Activated CD8-positive, alpha-beta memory T cell treated with anti-CD3 and anti-CD28 coated beads, Interleukin-2, amount 50 U/mL, for 1 hour (primary cell): ENCODE results near the gene GRK5.
"Not testable (repeated sequence)": the region's sequence is repeated elsewhere in the genome, so short reads cannot be mapped to it uniquely, and the experiment has no call there.

Experiments used
- DNase-seq: peaks from one replicate; pipeline ENCODE4 v3.0.0-alpha.2; 2020; ENCODE audit errors: extremely low read depth

GRK5 gene

DNA sequence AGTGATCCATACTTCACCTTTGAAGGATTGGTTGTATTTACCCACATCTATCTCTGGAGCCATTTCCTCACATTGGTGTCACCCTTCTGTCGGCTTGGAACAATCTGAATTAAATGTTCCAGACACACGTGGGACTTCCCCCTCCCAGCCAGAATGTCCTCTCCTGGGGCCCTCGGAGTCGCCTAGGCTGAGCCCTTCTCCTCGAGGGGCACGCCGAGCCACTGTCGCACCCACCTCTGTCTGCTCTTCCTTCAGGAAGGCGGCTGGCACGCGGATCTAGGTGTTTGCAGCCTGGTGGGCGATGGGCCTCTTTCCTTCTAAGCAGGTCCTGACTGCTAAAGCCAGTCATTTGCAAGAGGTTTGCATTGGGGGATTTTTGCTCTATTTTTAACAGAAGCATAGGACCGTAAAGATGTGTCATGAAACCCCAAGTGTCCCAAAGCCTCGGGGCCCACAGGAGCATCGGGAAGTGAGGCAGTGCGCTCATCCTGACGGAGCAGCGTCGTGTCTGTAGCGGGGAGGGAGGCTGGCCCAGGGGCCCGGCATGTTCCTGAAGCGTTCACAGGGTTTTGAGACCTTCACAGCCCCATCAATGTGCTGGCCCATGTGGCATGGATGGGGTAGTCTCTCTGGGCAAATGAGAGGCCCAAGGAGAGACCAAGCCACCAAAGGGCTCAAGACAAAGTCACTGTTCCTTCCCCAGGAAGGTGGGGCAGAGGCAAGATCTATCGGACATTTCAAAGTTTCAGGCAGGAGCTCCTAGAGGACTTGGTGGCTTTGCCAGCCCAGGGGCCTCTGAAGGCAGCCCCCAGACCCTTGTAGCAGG lies 248.5 kb downstream of the GRK5 start:
- DNase-seq = no peak

DNA sequence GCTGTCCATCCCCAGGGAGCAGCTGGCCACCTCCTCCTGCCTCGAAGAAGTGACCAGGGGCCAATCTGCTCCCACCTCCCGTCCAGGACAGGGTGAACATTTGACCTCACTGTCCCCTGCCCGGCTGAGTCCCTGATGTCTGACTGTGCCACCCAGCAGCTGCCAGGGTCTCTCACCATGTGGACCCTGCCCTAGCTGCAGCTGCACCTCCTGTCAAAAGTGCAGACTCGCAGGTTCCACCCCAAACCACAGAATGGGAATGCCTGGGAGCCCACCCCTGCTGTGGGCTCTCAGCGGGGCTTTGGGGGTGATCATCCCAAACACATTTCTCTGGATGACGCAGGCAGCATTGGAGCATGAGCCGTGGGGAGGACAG lies 249.1 kb downstream of the GRK5 start:
- no peak for DNase-seq

DNA sequence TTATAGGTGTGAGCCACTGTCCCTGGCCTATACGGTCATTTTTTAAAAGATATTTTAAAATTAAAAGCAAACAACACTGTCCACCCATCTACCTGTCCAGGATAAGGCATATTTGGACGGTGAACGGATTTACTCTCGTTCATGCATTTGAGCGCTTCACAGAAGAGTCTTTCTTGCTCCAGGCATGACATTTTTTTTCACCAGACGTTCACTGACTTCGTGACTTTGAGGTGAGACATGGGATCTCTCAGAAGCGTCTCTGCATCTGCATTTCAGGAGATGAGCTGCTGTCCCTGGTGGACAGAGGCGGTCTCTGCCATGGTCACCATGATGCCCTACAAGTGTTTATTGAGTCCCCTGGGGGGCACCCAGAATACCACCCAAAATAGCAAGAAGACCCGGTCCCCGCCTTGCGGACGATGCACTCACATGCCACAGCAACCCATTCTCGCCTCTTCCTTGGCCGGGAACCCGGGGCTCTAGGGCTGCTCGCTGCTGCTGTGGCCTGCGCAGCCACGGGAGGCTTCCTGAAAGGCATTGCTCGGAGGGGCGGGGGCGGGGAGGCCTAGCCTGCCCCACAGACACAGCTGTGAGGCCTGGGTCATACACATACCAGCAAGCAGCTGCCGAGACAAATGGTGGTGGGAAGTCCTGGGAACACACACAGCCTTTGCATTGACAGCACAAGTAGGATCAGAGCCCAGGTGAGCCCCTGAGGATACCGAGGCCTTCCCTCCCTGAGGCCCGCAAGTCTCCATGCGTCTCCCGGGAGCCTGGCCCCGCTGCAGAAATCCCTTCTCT lies 250.8 kb downstream of the GRK5 start:
- DNase-seq = no peak

- no peak for DNase-seq
Measured at GRCh38 chr10:119459681-119460340, 252.4 kb downstream of the GRK5 start.

DNA sequence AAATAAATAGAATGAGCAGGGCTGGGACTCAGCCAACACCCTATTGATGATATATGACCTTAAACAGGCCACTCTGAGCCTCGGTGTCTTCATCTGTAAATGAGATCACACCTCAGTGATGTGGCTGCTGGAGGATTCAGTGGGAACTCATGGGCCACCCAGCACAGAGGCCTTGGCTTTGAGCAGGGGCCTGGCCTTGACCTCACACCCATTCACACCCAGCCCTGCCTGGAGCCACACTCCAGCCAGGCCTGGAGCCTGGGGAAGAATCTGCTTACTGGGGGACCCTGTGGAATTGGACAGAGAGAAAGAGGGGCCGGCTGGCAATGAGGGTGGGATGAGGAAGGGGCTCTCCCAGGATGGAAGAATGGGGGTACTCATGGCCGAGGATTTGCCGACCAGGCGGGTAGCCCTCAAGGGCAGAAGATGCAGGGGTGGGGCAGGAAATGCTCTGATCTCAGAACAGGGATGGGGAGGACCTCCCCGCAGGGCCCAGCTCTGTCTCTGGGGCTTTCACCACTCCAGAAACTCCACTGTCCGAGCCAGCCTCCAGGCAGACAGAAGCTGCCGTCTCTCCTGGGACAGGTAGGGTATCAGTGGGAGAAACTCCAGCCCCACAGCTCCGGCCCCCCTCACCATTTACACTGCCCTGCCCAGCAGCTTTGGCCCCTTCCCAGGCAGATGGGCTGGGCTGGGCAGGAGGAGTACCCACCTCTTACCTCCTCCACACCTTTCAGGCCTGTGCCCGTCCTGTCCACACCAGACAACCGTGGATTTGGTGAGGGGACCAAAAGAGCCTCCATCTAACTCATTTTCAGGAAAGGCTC lies 253.2 kb downstream of the GRK5 start:
- DNase-seq = no peak

DNA sequence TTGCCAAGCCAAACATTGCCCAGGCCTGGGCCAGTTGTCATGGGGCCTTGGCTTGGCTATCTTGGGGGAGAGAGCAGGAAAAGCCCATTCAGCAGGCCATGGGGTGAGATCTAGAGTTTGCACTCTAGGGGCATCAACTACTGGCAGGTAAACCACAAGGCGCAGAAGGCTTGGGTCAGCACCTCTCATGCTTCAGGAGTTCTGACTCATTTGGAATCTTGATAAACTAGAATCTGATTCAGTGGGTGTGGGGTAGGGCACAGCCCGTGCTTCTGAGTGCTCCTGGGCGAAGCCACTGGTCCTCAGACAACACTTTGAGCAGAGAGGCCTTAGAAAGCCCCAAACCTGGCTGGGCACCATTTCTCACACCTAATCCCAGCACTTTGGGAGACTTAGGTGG lies 254.0 kb downstream of the GRK5 start:
- DNase-seq = no peak

DNA sequence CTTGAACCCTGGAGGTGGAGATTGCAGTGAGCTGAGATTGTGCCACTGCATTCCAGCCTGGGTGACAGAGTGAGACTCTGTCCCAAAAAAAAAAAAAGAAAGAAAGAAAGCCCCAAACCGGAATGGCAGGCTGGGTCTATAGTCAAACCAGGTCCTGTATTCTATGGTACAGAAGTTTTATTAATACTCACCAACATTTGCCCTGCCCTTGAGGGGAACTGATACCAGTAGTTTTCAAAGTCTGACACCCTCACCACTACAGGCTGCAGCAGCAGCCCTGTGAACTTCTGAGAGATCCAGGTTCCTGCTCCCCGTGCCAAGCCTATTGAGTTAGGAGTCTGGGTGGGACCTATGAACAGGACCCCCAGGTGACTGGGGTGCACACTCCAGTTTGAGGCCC lies 254.6 kb downstream of the GRK5 start:
- no peak for DNase-seq

GRCh38 chr10:119462773-119463172 lies 255.4 kb downstream of the GRK5 start:
- no peak for DNase-seq

DNA sequence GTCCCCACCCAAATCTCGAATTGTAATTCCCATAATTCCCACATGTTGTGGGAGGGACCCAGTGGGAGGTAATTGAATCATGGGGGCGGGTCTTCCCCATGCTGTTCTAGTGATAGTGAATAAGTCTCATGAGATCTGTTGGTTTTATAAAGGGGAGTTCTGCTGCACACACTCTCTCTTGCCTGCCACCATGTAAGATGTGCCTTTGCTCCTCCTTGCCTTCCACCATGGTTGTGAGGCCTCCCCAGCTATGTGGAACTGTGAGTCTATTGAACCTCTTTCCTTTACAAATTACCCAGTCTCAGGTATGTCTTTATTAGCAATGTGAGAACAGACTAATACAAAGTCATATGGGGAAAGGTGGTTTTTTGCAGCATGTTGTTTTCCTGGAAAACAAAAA lies 255.8 kb downstream of the GRK5 start:
- not testable (repeated sequence) for DNase-seq

- DNase-seq = no peak
Measured at GRCh38 chr10:119465085-119465484, 257.7 kb downstream of the GRK5 start.

GRCh38 chr10:119466076-119466475 lies 258.7 kb downstream of the GRK5 start:
- DNase-seq = no peak

- no peak for DNase-seq
Measured at GRCh38 chr10:119466655-119467054, 259.3 kb downstream of the GRK5 start.

- DNase-seq = no peak
Measured at GRCh38 chr10:119468542-119469324, 261.4 kb downstream of the GRK5 start.

- DNase-seq = no peak
Measured at GRCh38 chr10:119469325-119469707, 261.9 kb downstream of the GRK5 start.

DNA sequence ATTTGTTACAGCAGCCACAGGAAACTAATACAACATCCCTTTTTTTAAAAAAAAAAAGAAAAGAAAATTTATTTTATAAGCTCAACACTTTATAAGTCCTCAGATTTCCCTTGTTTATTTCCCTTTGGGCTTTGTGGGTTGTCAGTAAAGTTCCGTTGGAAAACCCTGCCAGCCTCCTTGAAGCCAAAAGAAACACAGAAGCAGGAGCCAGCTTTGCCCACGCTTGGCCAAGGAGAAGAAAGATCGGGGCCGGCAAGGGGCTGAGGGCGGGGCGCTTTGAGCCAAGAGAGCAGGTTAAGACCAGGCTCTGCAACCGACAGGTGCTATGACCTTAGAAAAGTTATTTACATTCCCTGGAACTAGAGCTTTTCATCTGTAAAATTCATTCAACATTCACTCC lies 262.5 kb downstream of the GRK5 start:
- no peak for DNase-seq

DNA sequence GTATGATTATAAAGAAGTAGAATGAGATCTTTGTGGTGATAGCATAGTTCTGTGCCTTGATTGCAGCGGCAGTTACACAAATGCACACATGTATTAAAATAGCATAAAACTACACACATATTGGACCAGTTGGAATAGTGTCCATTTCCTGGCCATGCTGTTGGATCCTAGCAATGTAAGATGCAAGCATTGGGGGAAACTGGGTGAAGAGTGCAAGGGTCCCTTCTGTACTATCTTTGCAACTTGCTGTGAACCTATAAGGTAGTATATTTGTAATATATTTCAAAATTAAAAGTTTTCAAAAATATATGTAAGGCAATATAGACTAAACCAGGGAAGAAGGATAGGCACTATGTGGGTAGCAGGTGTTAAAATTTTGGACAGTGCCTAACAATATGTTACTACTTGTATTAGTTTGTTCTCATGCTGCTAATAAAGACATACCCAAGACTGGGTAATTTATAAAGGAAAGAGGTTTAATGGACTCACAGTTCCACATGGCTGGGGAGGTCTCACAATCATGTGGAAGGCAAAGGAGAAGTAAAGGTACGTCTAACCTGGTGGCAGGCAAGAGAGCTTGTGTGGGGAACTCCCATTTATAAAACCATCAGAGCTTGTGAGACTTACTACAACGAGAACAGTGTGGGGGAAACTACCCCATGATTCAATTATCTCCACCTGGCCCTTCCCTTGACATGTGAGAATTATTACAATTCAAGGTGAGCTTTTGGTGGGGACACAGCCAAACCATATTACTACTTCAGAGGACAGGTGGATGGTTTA lies 263.7 kb downstream of the GRK5 start:
- DNase-seq = no peak

DNA sequence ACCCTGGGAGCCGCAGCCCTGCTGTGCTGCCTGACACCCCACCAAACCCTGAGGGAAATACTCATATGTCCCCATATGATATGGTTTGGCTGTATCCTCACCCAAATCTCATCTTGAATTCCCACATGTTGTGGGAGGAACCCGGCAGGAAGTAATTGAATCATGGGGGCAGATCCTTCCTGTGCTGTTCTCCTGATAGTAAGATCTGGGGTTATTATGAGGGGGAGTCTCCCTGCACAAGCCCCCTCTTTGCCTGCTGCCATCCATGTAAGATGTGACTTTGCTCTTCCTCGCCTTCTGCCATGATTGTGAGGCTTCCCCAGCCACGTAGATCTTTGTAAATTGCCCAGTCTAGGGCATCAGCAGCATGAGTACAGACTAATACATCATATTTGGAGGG lies 266.4 kb downstream of the GRK5 start:
- no peak for DNase-seq

DNA sequence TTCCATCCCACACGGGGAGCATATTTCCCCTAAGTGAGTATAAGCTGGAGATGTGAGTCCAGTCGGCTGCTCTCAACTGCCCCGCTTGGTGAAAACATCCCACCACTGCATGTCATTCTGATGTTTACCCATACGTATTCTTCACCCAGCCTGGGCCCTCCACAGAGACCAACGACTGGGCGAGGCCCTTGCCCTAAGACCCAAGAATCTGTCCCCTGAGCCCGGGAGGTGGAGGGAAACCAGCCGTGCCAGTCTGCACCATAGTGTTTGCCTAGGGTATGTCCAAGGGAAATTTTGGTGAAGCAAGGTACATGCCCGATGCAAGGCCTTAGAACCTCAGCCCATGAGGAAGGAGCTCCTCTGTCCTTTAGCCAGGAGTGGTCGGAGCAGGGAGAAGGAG lies 267.2 kb downstream of the GRK5 start:
- DNase-seq = no peak

DNA sequence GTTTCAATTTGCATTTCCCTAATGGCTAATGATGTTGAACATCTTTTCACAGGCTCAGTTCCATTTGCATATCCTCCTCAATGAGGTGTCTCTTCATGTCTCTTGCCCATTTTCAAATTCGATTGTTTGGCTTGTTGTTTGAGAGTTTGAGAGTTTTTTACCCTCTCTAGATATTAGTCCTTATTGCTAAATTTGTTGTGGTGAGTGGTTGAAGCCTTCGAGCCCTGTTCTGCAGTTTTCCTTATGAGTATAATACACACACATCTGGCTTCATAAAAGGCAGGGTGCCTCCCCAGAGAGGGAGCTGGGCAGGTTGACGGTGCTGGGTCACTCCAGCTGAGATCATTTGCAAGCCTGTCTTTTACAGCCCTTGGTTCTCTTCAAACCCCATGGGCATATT lies 270.1 kb downstream of the GRK5 start:
- no peak for DNase-seq

DNA sequence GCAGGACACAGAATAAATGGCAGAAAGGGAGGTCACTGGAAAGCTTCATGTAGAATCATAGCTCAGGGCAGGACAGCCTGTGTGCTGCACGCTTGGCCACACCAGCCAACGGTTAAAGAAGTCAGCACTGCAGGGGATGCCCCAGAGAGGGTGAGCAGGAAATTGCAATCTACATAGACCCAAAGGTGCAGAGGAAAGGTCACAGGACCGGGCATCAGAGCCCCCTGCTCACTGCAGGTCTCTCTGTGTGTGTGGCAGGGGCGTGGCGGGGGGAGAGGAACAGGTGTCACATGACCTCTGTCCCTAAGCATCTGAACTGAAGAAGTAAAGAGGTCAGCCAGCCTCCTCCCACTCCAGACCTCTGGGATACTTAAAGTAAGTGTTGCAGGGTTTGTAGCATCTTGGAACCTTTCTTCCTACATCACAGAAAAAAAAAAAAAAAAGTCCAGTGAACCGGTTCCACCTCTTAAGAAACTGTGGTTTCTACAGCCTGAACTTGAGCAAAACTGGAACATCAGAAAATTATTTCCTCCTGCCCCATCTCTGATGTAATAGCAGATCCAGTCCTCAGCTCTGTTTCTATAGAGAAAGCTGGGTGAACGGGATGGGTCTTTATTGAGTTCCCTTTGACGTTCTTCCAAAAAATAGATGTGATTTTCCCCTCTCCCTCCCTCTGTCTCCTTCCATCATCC lies 270.9 kb downstream of the GRK5 start:
- DNase-seq = no peak
